A549 (cell line): ENCODE data around the gene PDP2.

Experiments
- BHLHE40 ChIP-seq: IDR thresholded peaks from 2 replicates; pipeline ENCODE4 v1.6.1; 2012; ENCODE audit warnings: low read depth, low read length, inconsistent platforms
- CTCF ChIP-seq: fragments of >200 bp; sonication (Bioruptor Twin); formaldehyde crosslinking; IDR thresholded peaks from 3 replicates; pipeline ENCODE4 v1.5.1; 2016
- MAZ ChIP-seq: fragments of 150-350 bp; IDR thresholded peaks from 2 replicates; pipeline ENCODE4 v1.6.1; 2014; ENCODE audit warnings: antibody characterized with exemption, low read depth, low read length, borderline replicate concordance
- POLR2A ChIP-seq: IDR thresholded peaks from 2 replicates; pipeline ENCODE4 v1.6.1; 2012; ENCODE audit warnings: mild to moderate bottlenecking, low read length
- SMC3 ChIP-seq: fragments of >200 bp; sonication (Bioruptor Twin); formaldehyde crosslinking; IDR thresholded peaks from 3 replicates; pipeline ENCODE4 v1.6.1; 2018; ENCODE audit warnings: inconsistent platforms
- USF2 ChIP-seq: fragments of 450-650 bp; IDR thresholded peaks from 2 replicates; pipeline ENCODE4 v1.6.1; 2014; ENCODE audit warnings: antibody characterized with exemption

- TF ChIP-seq CTCF (no peak), POLR2A (no peak), MAZ (no peak), BHLHE40 (no peak), SMC3 (no peak), USF2 (no peak)
Measured at GRCh38 chr16:66834746-66835145, 45.6 kb upstream of the PDP2 start.
